Thoracic aorta (tissue), 2 donors: ENCODE results near the gene ADGRG3. TPM values are rescaled to one million over a fixed set of nuclear protein-coding genes. Genes with fewer than 3 reads are reported as not detected.

ENCODE experiments used
- ATAC-seq: fragments of 150-250 bp; one replicate; pipeline ENCODE4 v1.8.0; 2017; ENCODE audit warnings: low read depth; ENCODE audit not compliant: insufficient number of reproducible peaks, low FRiP score
- DNase-seq: peaks from one replicate; pipeline ENCODE4 v3.0.0-alpha.2; 2020; ENCODE audit warnings: low spot score
- H3K27ac ChIP-seq, 2 donors: fragments of 200-600 bp; sonication (generic); 1 replicate in 1 of 2; 2 replicates in 1 of 2; pipeline ENCODE4 v1.5.1; 2016; ENCODE audit warnings: mild to moderate bottlenecking in 2 of 2, moderate library complexity in 2 of 2
- H3K27me3 ChIP-seq: fragments of 200-600 bp; sonication (generic); replicated peaks from 2 replicates; pipeline ENCODE4 v1.6.0; 2016; ENCODE audit warnings: mild to moderate bottlenecking; ENCODE audit not compliant: insufficient read depth
- H3K36me3 ChIP-seq: fragments of 200-600 bp; sonication (generic); one replicate; pipeline ENCODE4 v1.5.1; 2016
- H3K4me1 ChIP-seq, 2 donors: fragments of 200-600 bp; sonication (generic); 1 replicate in 1 of 2; 2 replicates in 1 of 2; pipeline versions ENCODE4 v1.5.1 to v1.6.0; 2016; ENCODE audit warnings: low read depth in 2 of 2, mild to moderate bottlenecking in 1 of 2; ENCODE audit not compliant: control insufficient read depth in 1 of 2
- H3K4me3 ChIP-seq: fragments of 200-600 bp; sonication (generic); 2 replicates; pipeline ENCODE4 v1.5.1; 2016; ENCODE audit warnings: mild to moderate bottlenecking
- H3K9me3 ChIP-seq: fragments of 200-600 bp; sonication (generic); 2 replicates; pipeline ENCODE4 v1.5.1; 2016
- total RNA-seq, 2 donors: library from RNA; depleted of rRNA; stranded (reverse); fragments of >200 nt; gene quantifications; one replicate each; pipeline versions ENCODE4 v1.1.0 to v1.2.3, GENCODE V29; 2016
- TF ChIP-seq, protein P1 (sequence below): fragments of 200-600 bp; sonication (generic); IDR thresholded peaks from one replicate; pipeline ENCODE4 v1.5.1; 2019; ENCODE audit warnings: antibody characterized with exemption

The ADGRG3 gene
- total RNA-seq, 2 donors from 2014 or later = 0.41 to 5.1 TPM

DNA sequence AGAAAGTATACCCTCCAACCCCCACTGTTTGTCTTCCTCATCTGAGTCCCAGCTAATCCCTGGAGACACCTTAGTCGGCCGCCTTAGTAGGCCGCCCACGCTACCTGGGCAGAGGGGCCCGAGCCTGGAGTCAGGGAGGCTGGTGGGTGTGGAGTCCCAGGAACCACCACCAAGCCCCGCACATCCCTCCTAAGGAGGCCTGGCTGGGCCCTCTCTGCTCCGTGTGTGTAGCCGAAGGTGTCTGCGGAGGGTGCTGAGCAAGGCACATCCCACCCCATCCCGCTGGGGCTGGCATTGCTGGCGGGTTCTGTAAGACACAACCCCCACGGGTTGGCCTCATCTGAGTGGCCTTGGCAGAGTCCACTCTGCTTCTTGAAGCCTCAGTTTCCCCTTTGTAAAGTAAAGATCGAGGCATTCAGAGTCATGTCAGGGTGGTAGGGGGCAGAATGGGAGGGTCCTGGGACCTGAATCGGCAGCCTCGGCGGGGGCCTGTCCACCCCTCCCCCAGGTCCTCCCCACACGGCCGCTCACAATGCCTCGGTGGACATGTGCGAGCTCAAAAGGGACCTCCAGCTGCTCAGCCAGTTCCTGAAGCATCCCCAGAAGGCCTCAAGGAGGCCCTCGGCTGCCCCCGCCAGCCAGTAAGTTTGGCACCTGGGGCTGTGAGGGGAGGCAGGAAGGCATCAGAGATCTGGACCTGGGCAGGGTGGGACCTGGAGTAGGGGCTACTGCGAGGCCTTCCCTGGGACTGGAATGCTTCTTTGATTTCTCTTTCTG, 15.2 kb upstream of the ADGRG3 start:
- no peaks in the 10 kb centered on the region for H3K27me3 ChIP-seq
- DNase-seq (no peak), ATAC-seq (no peak)
- H3K27ac ChIP-seq = no peak overlapping the region
- no peak overlapping the region for H3K4me3 ChIP-seq
- no peaks in the 10 kb centered on the region for H3K4me1 ChIP-seq
- no peaks in the 10 kb centered on the region for H3K36me3 ChIP-seq
- TF ChIP-seq, protein P1, sequence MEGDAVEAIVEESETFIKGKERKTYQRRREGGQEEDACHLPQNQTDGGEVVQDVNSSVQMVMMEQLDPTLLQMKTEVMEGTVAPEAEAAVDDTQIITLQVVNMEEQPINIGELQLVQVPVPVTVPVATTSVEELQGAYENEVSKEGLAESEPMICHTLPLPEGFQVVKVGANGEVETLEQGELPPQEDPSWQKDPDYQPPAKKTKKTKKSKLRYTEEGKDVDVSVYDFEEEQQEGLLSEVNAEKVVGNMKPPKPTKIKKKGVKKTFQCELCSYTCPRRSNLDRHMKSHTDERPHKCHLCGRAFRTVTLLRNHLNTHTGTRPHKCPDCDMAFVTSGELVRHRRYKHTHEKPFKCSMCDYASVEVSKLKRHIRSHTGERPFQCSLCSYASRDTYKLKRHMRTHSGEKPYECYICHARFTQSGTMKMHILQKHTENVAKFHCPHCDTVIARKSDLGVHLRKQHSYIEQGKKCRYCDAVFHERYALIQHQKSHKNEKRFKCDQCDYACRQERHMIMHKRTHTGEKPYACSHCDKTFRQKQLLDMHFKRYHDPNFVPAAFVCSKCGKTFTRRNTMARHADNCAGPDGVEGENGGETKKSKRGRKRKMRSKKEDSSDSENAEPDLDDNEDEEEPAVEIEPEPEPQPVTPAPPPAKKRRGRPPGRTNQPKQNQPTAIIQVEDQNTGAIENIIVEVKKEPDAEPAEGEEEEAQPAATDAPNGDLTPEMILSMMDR = no peak
- H3K9me3 ChIP-seq = no peaks in the 10 kb centered on the region

DNA sequence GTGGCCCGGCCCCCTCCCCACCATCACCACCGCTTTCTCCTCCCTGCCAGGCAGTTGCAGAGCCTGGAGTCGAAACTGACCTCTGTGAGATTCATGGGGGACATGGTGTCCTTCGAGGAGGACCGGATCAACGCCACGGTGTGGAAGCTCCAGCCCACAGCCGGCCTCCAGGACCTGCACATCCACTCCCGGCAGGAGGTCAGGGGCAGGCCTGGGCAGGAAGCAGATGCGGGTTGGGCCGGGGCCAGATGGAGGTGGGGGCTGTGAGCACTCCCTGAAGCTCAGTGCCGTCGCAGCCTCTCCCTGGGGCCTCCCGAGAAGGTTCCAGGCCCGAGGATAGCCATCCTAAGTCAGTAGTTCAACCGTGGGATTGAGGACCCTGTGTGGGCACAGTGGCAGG, 14.2 kb upstream of the ADGRG3 start:
- no peak overlapping the region for H3K27ac ChIP-seq
- H3K4me1 ChIP-seq = no peaks in the 10 kb centered on the region
- no peaks in the 10 kb centered on the region for H3K27me3 ChIP-seq
- no peaks in the 10 kb centered on the region for H3K36me3 ChIP-seq
- TF ChIP-seq, protein P1 = no peak
- ATAC-seq (no peak), DNase-seq (no peak)
- no peak overlapping the region for H3K4me3 ChIP-seq
- no peaks in the 10 kb centered on the region for H3K9me3 ChIP-seq

DNA sequence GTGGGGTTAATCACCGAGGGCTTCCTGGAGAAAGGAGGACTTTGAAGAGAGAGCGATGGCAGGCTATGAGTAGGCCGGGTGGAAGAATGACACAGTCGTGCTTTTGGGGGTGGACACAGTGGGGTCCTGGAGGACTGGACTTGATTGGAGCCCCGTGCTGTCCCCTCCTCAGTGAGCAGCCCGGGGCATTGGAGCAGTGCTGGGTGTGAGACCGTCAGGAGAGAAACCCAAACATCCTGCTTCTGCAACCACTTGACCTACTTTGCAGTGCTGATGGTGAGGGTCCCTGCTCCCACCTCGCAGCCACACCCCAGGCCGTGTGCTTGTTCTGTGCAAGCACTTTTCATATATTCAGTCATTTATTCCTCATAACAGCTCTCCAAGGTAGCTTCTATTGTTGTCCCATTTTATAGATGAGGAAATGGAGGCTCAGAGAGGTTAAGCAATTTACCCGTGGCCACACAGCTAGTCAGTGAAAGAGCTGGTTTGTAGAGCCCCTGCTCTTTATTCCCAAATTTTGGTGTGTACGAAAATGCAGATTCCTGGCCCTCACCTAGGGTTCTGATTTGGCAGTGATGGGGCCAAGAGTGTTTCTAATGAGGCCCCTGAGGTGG, 11.7 kb upstream of the ADGRG3 start:
- Histone ChIP-seq H3K27ac (no peak overlapping the region), H3K9me3 (no peaks in the 10 kb centered on the region), H3K36me3 (no peaks in the 10 kb centered on the region), H3K4me3 (no peak overlapping the region), H3K27me3 (no peaks in the 10 kb centered on the region), H3K4me1 (no peaks in the 10 kb centered on the region)
- no peak for ATAC-seq
- DNase-seq = no peak
- TF ChIP-seq, protein P1 = no peak

DNA sequence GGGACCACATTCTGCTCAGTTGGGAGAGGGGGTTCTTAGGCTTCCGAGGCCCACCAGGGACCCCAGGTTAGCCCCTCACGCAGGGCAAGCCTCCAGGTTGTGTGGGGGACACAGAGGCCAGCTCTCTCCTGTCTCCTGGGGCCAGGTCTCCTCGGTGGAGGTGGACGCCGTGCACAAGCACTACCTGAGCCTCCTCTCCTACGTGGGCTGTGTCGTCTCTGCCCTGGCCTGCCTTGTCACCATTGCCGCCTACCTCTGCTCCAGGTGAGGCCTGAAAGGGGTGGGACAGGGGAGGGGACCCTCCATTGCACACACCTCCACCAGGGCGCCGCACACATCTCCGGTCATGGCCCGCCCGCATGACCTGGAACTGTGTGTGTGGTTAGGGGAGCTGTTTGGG, 10.9 kb upstream of the ADGRG3 start:
- DNase-seq (no peak), ATAC-seq (no peak)
- Histone ChIP-seq H3K27me3 (no peaks in the 10 kb centered on the region), H3K27ac (no peak overlapping the region), H3K4me1 (no peaks in the 10 kb centered on the region), H3K9me3 (no peaks in the 10 kb centered on the region), H3K36me3 (no peaks in the 10 kb centered on the region), H3K4me3 (no peak overlapping the region)
- TF ChIP-seq, protein P1 = no peak

DNA sequence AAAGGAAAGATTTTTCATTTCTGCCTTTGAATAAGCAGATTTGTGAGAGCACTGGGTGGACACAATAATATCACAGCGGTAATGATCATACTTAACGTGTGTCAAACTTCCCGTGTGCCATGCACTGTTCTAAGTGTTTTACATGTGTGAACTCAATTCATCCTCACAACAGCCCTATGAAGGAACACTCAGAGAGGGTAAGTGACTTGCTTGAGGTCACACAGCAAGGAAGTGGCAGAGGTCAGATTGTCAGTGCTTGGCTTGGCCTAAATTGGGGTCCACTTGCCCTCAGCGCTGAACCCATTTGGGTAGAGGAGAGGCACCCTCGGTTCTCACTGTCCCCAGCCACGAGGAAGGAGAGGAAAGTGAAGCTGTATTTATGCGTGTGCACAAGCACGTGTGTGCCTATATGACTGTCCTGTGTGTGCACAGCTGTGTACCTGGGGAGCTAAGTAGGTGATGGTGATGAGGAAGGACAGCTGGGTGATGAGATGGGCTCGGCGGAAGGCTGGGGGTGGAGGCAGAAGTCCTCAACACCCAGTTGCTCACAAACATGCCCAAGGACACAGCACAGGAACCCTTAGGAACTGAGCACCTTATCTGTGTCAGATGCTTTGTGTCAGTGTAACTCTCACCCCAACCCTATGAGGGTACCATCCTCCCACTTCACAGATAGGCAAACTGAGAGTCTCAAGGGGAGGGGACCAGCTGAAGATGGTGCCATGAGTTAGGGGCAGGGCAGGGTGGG, 9.8 kb upstream of the ADGRG3 start:
- TF ChIP-seq, protein P1 = no peak
- H3K27ac ChIP-seq = no peak overlapping the region
- H3K4me1 ChIP-seq = no peaks in the 10 kb centered on the region
- H3K9me3 ChIP-seq = no peaks in the 10 kb centered on the region
- no peaks in the 10 kb centered on the region for H3K36me3 ChIP-seq
- H3K4me3 ChIP-seq = no peak overlapping the region
- no peaks in the 10 kb centered on the region for H3K27me3 ChIP-seq
- ATAC-seq (no peak), DNase-seq (no peak)
